Neural progenitor cell (in vitro differentiated cells): ENCODE data around the gene EXD3. TPM values are rescaled to one million over a fixed set of nuclear protein-coding genes. Genes with fewer than 3 reads are reported as not detected.

Source experiments
- DNase-seq: peaks from one replicate; pipeline ENCODE4 v3.0.0-alpha.2; 2016; ENCODE audit warnings: low spot score
- H2AFZ ChIP-seq: fragments of 200-600 bp; sonication (generic); replicated peaks from 2 replicates; pipeline ENCODE4 v1.6.1; 2016; ENCODE audit warnings: antibody characterized with exemption
- H3F3A ChIP-seq: fragments of 200-600 bp; sonication (generic); 2 replicates; pipeline ENCODE4 v1.6.1; 2016; ENCODE audit warnings: antibody characterized with exemption, low read depth
- H3K27ac ChIP-seq: fragments of 200-600 bp; sonication (generic); 2 replicates; pipeline ENCODE4 v1.5.1; 2016; ENCODE audit warnings: mild to moderate bottlenecking
- H3K27me3 ChIP-seq: fragments of 200-600 bp; sonication (generic); 2 replicates; pipeline ENCODE4 v1.6.1; 2016; ENCODE audit warnings: mild to moderate bottlenecking, moderate library complexity
- H3K36me3 ChIP-seq: fragments of 200-600 bp; sonication (generic); 2 replicates; pipeline ENCODE4 v1.5.1; 2016
- H3K4me1 ChIP-seq: fragments of 200-600 bp; sonication (generic); 2 replicates; pipeline ENCODE4 v1.6.1; 2016; ENCODE audit warnings: mixed run types
- H3K4me2 ChIP-seq: fragments of 200-600 bp; sonication (generic); 2 replicates; pipeline ENCODE4 v1.6.1; 2016
- H3K4me3 ChIP-seq: fragments of 200-600 bp; sonication (generic); 2 replicates; pipeline ENCODE4 v1.5.1; 2016
- H3K79me2 ChIP-seq: fragments of 200-600 bp; sonication (generic); 2 replicates; pipeline ENCODE4 v1.6.1; 2016; ENCODE audit warnings: low read depth
- H3K9ac ChIP-seq: fragments of 200-600 bp; sonication (generic); 2 replicates; pipeline ENCODE4 v1.6.1; 2016
- H3K9me3 ChIP-seq: fragments of 200-600 bp; sonication (generic); 2 replicates; pipeline ENCODE4 v1.5.1; 2016; ENCODE audit warnings: low read depth
- H4K20me1 ChIP-seq: fragments of 200-600 bp; sonication (generic); 2 replicates; pipeline ENCODE4 v1.6.1; 2016; ENCODE audit warnings: low read depth
- H3K27ac Mint-ChIP-seq: 3 replicates; pipeline ENCODE4 v1.8.0; 2021; ENCODE audit warnings: mixed read lengths
- H3K27me3 Mint-ChIP-seq: 2 replicates; pipeline ENCODE4 v1.8.0; 2022; ENCODE audit warnings: low read depth, mild to moderate bottlenecking, inconsistent platforms, moderate library complexity, mixed read lengths; ENCODE audit not compliant: insufficient read depth
- H3K36me3 Mint-ChIP-seq: 3 replicates; pipeline ENCODE4 v1.8.0; 2021; ENCODE audit warnings: mixed read lengths
- H3K4me1 Mint-ChIP-seq: 3 replicates; pipeline ENCODE4 v1.8.0; 2021; ENCODE audit warnings: mixed read lengths
- H3K4me3 Mint-ChIP-seq: 3 replicates; pipeline ENCODE4 v1.8.0; 2021; ENCODE audit warnings: mild to moderate bottlenecking, moderate library complexity, mixed read lengths
- H3K9me3 Mint-ChIP-seq: 3 replicates; pipeline ENCODE4 v1.8.0; 2020; ENCODE audit warnings: mixed read lengths
- CTCF ChIP-seq: fragments of 200-600 bp; sonication (generic); IDR thresholded peaks from 2 replicates; pipeline ENCODE4 v1.5.1; 2017; ENCODE audit warnings: antibody characterized with exemption, mild to moderate bottlenecking
- EZH2 ChIP-seq: fragments of 200-600 bp; sonication (generic); IDR thresholded peaks from 2 replicates; pipeline ENCODE4 v1.6.1; 2017; ENCODE audit warnings: antibody characterized with exemption, mild to moderate bottlenecking, moderate library complexity
- EZH2phosphoT487 ChIP-seq: fragments of 200-600 bp; sonication (generic); IDR thresholded peaks from 2 replicates; pipeline ENCODE4 v1.6.1; 2017; ENCODE audit warnings: antibody characterized with exemption
- total RNA-seq: library from RNA; depleted of rRNA; stranded (reverse); fragments of >200 nt; gene quantifications from 2 replicates; pipeline ENCODE4 v1.2.3, GENCODE V29; 2015; ENCODE audit warnings: low replicate concordance

EXD3 gene
- total RNA-seq, 1 donor from 2014 or later, result 4.7 TPM

- Histone ChIP-seq H3K4me1 (peaks cover 44% of the 10 kb centered on the region), H3K4me3 (no peak overlapping the region), H3K9me3 (no peaks in the 10 kb centered on the region), H3K9ac (no peak overlapping the region), H3K27ac (no peak overlapping the region), H2AFZ (no peak overlapping the region), H3K27me3 (no peaks in the 10 kb centered on the region), H3K4me2 (no peak overlapping the region), H3K79me2 (no peaks in the 10 kb centered on the region), H4K20me1 (no peaks in the 10 kb centered on the region), H3F3A (peaks cover 13% of the 10 kb centered on the region), H3K36me3 (no peaks in the 10 kb centered on the region)
- H3K4me1 Mint-ChIP-seq, result peaks cover 34% of the 10 kb centered on the region
- peaks cover 2% of the 10 kb centered on the region for H3K27me3 Mint-ChIP-seq
- no peaks in the 10 kb centered on the region for H3K36me3 Mint-ChIP-seq
- peak overlapping the region; percentile 21 for H3K4me3 Mint-ChIP-seq
- TF ChIP-seq CTCF, result no peak
- no peak for TF ChIP-seq EZH2
- no peak for TF ChIP-seq EZH2phosphoT487
- no peaks in the 10 kb centered on the region for H3K9me3 Mint-ChIP-seq
- DNase-seq, result peak; percentile 18
- H3K27ac Mint-ChIP-seq, result no peak overlapping the region
Measured at GRCh38 chr9:137310189-137311052, 112.5 kb downstream of the EXD3 start.

GRCh38 chr9:137309368-137310188, 113.4 kb downstream of the EXD3 start:
- H3K36me3 Mint-ChIP-seq, result no peaks in the 10 kb centered on the region
- Histone ChIP-seq H3K9me3 (no peaks in the 10 kb centered on the region), H3K27ac (no peak overlapping the region), H3K4me2 (no peak overlapping the region), H4K20me1 (peaks cover 3% of the 10 kb centered on the region), H3F3A (peaks cover 20% of the 10 kb centered on the region), H3K27me3 (no peaks in the 10 kb centered on the region), H3K4me1 (peaks cover 44% of the 10 kb centered on the region), H3K79me2 (no peaks in the 10 kb centered on the region), H3K4me3 (no peak overlapping the region), H3K9ac (no peak overlapping the region), H2AFZ (no peak overlapping the region), H3K36me3 (no peaks in the 10 kb centered on the region)
- no peak for TF ChIP-seq EZH2
- H3K9me3 Mint-ChIP-seq, result no peaks in the 10 kb centered on the region
- H3K4me1 Mint-ChIP-seq, result peaks cover 34% of the 10 kb centered on the region
- H3K27me3 Mint-ChIP-seq, result peaks cover 2% of the 10 kb centered on the region
- no peak overlapping the region for H3K4me3 Mint-ChIP-seq
- no peak overlapping the region for H3K27ac Mint-ChIP-seq
- peak; percentile 1 for DNase-seq

DNA sequence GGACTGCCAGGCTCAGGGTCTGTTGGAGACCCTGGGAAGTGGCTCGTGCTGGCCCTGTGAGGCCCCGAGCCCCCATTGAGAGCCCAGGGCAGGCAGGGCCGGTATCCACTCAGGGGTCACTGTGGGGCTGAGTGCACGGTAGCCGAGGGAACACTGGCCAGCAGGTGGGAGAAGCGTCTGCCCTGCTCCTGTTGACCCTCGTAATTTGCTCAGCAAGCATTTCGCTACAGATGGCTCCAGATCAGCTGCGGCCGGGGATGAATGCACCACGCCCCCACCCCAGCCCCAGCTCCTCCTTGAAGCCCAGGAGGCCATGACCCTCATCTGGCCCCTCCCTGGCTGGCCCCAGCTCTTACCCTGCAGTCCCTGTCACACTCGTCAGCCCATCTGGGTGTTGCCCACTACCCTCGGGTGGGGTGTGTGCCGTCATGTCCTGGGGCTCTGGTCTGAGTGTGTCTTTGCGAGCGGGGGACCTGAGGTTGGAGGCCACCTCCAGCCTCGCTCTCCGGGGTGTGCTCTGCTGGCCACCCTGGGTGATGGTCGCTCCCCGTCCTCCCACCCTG, 114.8 kb downstream of the EXD3 start:
- Mint-ChIP-seq H3K36me3 (no peaks in the 10 kb centered on the region), H3K9me3 (no peaks in the 10 kb centered on the region), H3K27ac (no peak overlapping the region)

More for the DNA sequence above, 114.8 kb downstream of the EXD3 start:
- H3K4me2 ChIP-seq, result no peak overlapping the region
- Mint-ChIP-seq H3K27me3 (peaks cover 2% of the 10 kb centered on the region), H3K4me1 (peaks cover 34% of the 10 kb centered on the region), H3K4me3 (peak overlapping the region; percentile 38)
- no peaks in the 10 kb centered on the region for H3K36me3 ChIP-seq
- H2AFZ ChIP-seq, result no peak overlapping the region
- H3K4me3 ChIP-seq, result no peak overlapping the region
- no peak overlapping the region for H3K27ac ChIP-seq
- no peaks in the 10 kb centered on the region for H3K79me2 ChIP-seq
- peaks cover 15% of the 10 kb centered on the region for H3F3A ChIP-seq
- no peaks in the 10 kb centered on the region for H3K9me3 ChIP-seq
- H4K20me1 ChIP-seq, result peaks cover 9% of the 10 kb centered on the region
- peaks cover 9% of the 10 kb centered on the region for H3K27me3 ChIP-seq
- TF ChIP-seq EZH2 (no peak), EZH2phosphoT487 (no peak), CTCF (no peak)
- peak; percentile 47 for DNase-seq
- H3K4me1 ChIP-seq, result peaks cover 44% of the 10 kb centered on the region
- no peak overlapping the region for H3K9ac ChIP-seq
